Choroid plexus epithelial cell (primary cell): Measurements from ENCODE around the gene EEF2.
"Not testable (repeated sequence)": the region's sequence is repeated elsewhere in the genome, so short reads cannot be mapped to it uniquely, and the experiment has no call there.

Source experiments
- DNase-seq: peaks from one replicate; pipeline ENCODE4 v3.0.0-alpha.2; 2010; ENCODE audit warnings: low read depth
- H3K4me3 ChIP-seq: 2 replicates; pipeline ENCODE4 v1.5.1; 2011; ENCODE audit warnings: low read depth, mild to moderate bottlenecking, control low read depth, low read length, moderate library complexity
- TF ChIP-seq, protein P1 (sequence below): conservative IDR thresholded peaks from 2 replicates; pipeline ENCODE4 v1.5.1; 2011; ENCODE audit warnings: low read depth, mild to moderate bottlenecking, control low read depth, inconsistent platforms, low read length, moderate library complexity

Gene EEF2

DNA sequence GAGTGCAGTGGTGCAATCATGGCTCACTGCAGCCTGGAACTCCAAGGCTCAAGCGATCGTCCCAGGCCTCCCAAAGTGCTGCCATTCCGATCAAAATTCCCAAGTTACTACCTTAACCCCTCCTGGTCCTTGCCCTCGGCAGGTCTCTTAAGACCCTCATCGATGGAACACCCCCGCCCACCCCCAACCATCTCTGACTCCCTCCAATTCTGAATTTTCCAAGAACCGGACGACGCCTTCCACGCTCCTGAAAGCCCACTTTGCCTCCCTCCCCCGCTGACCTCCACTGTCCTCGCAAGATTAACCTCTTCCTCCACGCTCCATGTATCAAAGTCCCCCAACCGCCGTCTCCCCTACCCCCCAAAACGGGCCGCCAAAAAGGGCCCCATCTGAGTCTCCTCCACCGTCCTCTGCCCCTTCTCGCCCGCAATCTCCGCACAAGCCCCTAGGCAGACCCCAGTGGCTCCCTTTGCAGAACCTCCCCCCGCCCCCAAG, 14.9 kb downstream of the EEF2 start:
- H3K4me3 ChIP-seq: peak overlapping the region; percentile 97
- DNase-seq: no peak
- TF ChIP-seq, protein P1, sequence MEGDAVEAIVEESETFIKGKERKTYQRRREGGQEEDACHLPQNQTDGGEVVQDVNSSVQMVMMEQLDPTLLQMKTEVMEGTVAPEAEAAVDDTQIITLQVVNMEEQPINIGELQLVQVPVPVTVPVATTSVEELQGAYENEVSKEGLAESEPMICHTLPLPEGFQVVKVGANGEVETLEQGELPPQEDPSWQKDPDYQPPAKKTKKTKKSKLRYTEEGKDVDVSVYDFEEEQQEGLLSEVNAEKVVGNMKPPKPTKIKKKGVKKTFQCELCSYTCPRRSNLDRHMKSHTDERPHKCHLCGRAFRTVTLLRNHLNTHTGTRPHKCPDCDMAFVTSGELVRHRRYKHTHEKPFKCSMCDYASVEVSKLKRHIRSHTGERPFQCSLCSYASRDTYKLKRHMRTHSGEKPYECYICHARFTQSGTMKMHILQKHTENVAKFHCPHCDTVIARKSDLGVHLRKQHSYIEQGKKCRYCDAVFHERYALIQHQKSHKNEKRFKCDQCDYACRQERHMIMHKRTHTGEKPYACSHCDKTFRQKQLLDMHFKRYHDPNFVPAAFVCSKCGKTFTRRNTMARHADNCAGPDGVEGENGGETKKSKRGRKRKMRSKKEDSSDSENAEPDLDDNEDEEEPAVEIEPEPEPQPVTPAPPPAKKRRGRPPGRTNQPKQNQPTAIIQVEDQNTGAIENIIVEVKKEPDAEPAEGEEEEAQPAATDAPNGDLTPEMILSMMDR: no peak

DNA sequence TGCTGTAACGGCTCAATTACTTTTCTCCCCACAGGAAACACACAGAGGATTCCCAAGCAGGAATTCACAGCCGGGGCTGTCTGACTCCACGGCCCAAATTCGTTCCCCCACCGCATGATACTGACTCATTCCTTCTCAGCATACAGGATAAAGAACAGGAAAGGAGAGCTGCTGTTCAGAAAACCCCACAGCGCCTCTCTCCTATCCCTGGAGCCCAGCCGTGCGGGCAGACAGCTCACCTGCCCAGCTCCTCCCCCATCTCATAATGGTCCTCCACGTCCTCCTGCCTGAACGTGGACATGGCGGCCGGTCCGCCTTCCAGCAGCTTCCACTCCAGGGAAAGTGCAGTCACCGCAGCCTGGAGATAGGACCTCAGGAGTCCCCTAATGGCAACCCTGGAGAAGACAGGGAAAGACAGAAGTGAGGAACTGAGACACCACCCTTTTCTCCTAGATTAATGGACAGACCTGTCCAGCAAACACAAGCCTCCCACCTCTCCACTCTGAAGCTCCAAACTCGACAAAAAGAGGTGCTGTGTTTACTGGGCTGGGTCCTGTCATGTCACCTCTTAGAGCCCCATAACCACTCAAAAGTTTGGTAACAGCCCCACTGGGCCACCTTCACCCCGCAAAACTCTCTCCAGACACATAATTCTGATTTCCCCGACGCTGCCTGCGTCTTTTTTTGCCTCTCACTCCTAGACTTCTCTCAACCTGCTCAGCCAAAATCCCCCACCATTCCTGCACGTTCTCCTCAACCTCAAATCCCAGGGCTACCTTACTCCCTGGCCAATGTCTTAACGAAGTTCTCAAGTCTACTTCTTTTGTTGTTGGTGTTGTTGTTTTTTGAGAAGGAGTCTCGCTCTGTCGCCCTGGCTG, 15.6 kb downstream of the EEF2 start:
- TF ChIP-seq, protein P1: peak; percentile 35
- H3K4me3 ChIP-seq: peak overlapping the region; percentile 97
- DNase-seq: peak; percentile 82

DNA sequence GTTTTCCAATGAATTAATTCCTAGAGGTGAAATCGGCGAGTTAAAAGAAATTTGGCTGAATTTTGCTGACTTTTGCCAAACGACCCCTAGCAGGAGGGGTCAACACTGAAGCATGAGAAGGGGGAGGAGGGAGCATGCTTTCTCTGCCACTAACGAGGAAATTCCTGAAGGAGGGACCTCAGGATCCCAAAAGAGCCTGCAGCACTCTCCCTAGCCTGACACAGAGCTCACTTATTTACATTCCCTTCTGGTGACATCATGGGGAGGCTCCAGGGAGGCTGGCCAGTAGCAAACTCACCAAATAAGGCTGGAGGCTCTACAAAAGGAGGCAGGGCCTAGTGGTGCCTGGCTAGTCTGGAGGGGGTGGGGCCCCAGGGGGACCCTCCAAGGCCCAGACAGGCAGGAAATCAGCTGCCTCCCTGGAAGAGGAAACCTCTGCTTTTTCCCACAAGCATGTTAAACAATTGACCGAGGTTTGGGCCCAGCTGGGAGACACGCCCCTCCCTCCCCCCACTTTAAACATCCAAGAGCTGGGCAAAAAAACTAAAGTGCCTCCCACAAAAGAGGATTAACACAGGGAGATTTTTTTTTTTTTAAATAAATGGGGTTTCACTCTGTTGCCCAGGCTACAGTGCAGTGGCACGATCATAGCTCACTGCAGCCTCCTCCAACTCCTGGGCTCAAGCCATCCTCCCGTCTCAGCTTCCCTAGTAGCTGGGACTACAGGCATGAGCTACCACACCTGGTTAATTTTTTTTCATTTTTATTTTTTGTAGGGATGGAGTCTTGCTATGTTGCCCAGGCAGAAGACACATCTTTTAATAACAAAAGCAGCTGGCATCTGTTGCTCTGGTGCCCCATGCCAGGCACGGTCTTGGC, 16.5 kb downstream of the EEF2 start:
- DNase-seq: peak; percentile 100
- H3K4me3 ChIP-seq: peak overlapping the region; percentile 97
- TF ChIP-seq, protein P1: no peak

DNA sequence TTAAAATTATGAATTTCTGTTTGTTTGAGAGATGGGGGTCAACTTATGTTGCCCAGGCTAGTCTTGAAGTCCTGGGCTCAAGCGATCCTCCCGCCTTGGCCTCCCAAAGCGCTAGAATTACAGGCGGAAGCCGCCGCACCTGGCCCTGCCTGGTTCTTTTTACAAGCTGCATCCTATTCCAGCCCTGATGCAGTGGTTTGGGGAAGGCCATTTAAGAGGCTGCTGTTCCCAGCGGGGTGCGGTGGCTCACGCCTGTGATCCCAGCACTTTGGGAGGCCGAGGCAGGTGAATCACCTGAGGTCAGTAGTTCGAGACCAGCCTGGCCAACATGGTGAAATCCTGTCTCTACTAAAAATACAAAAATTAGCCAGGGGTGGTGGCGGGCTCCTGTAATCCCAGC, 17.3 kb downstream of the EEF2 start:
- not testable (repeated sequence) for DNase-seq, H3K4me3 ChIP-seq

DNA sequence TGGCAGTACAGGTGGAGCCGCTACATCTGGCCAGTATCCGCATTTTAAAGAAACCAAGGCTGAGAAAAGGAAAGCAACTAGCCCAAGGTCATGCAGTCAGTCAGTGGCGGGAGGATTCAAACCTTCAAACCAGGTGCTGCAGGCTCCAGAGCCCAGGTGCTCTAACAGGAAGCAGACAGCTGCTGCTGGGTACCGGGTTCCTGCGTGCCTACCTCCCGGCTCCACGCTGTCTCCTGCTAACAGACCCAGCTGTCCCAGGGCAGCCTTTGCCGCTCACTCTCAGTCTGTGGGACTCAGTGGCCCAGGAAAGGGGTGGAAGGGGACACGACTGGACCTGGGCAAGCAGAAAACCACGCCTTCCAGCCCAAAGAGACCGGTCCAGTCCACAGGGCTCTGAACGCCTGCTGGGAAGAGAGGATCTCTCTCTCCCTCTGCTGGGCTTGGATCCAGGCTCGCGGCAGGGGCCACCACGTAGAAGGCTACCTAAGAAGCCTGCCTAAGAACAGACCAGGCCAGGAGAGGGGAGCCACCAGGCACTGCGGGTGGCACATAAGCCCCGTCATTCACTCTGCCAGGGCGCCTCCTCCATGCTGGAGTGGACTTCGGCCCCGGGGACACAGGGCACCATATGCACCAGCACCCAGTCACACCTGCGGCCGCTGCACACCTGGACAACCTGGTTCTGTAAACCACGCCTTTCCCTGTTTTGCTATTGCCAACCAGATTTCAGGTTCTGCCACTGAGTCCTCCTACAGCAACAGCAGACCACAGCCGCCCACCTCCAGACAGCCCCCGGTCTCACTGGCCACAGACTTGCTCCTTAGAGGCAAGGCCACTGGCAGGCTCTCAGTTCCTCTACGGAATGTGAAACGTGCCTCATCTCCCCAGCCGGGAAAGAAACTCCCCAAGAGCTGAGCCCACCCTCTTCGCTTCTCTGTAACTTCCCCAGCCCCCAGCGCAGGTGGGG, 18.9 kb downstream of the EEF2 start:
- TF ChIP-seq, protein P1: peak; percentile 2
- H3K4me3 ChIP-seq: no peak overlapping the region
- no peak for DNase-seq

DNA sequence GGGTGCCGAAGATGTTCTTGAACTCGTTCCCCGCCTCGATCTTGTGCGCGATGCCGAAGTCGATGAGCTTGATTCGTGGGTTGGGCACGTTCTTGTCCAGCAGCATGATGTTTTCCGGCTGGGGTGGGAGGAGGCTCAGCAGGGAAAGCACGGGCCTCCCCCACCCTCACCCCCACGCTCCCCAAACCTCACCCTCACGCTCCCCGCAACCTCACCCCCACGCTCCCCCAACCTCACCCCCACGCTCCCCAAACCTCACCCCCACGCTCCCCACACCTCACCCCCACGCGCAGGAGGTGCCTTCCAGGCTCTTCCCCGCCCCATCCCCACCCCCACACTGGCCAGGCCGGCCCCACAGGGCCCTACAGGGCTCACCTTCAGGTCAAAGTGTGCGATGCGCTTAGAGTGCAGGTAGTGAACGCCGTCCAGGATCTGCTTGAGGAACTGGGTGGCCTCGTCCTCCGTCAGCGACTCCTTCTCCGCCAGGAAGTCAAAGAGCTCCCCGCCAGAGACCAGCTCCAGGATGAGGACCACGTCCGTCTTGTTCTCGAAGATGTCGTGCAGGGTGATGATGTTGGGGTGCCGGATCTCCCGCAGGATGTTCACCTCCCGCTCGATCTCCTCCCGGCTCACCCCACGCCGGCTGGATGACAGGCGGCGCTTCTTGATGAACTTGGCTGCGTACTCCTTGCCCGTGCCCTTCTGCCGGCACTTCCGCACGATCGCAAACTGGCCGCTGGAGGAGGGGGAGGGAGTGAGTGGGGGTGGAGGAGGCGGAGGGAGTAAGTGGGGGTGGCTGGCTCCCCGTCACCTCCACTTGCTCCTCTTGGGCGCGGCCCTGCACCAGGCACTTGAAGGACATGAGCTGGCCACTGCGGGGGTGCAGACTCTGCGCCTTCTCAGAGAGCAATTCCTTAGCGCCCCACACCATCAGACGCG, 20.7 kb downstream of the EEF2 start:
- no peak for DNase-seq

More for the DNA sequence above, 20.7 kb downstream of the EEF2 start:
- H3K4me3 ChIP-seq: no peak overlapping the region
- TF ChIP-seq, protein P1: no peak
